CD14-positive monocyte (primary cell): Measurements from ENCODE around the gene SRSF8. TPM values are rescaled to one million over a fixed set of nuclear protein-coding genes. Genes with fewer than 3 reads are reported as not detected.

ENCODE experiments used
- DNase-seq, 3 donors: peaks; one replicate each; pipeline ENCODE4 v3.0.0-alpha.2; 2011 to 2022
- H2AFZ ChIP-seq: 2 replicates; pipeline ENCODE4 v1.6.0; 2012; ENCODE audit warnings: mild to moderate bottlenecking, low read depth, low read length, inconsistent platforms; ENCODE audit not compliant: insufficient read depth, poor library complexity, severe bottlenecking
- H3K27ac ChIP-seq, 2 donors: 1 replicate in 1 of 2; 2 replicates in 1 of 2; pipeline ENCODE4 v1.5.1; 2012 to 2013; ENCODE audit warnings: low read length in 2 of 2, control low read depth in 1 of 2, inconsistent platforms in 1 of 2, low read depth in 1 of 2, mild to moderate bottlenecking in 1 of 2
- H3K27me3 ChIP-seq, 2 donors: one replicate each; pipeline versions ENCODE4 v1.6.0 to v1.6.1; 2011 to 2013; ENCODE audit warnings: low read length in 2 of 2; ENCODE audit not compliant: control insufficient read depth in 2 of 2, insufficient read depth in 2 of 2
- H3K36me3 ChIP-seq, 2 donors: replicated peaks in 1 of 2; 1 replicate in 1 of 2; 2 replicates in 1 of 2; pipeline versions ENCODE4 v1.5.1 to v1.6.1; 2012 to 2013; ENCODE audit warnings: low read length in 2 of 2, control low read depth in 1 of 2, inconsistent platforms in 1 of 2, mild to moderate bottlenecking in 1 of 2; ENCODE audit not compliant: insufficient read depth in 2 of 2, control insufficient read depth in 1 of 2
- H3K4me1 ChIP-seq, 2 donors: 1 replicate in 1 of 2; 2 replicates in 1 of 2; pipeline versions ENCODE4 v1.5.1 to v1.6.1; 2012 to 2013; ENCODE audit warnings: low read length in 2 of 2, control low read depth in 1 of 2, inconsistent platforms in 1 of 2, mild to moderate bottlenecking in 1 of 2, moderate library complexity in 1 of 2; ENCODE audit not compliant: insufficient read depth in 2 of 2, control insufficient read depth in 1 of 2
- H3K4me2 ChIP-seq: replicated peaks from 2 replicates; pipeline ENCODE3; 2012; ENCODE audit warnings: low read length, moderate library complexity, mild to moderate bottlenecking; ENCODE audit not compliant: poor library complexity, severe bottlenecking; ENCODE audit errors: extremely low read depth
- H3K4me3 ChIP-seq, 3 experiments: fragments of 200-600 bp in 1 of 3; sonication (generic) in 1 of 3; replicated peaks in 1 of 3; 1 replicate in 2 of 3; 2 replicates in 1 of 3; pipeline ENCODE4 v1.5.1; 2011 to 2013; ENCODE audit warnings: low read length in 3 of 3, mild to moderate bottlenecking in 3 of 3, control low read depth in 2 of 3, low read depth in 2 of 3, inconsistent platforms in 1 of 3, moderate library complexity in 1 of 3
- H3K79me2 ChIP-seq: 2 replicates; pipeline ENCODE4 v1.6.0; 2012; ENCODE audit warnings: mild to moderate bottlenecking, control low read depth, inconsistent platforms, low read length, moderate library complexity; ENCODE audit not compliant: insufficient read depth
- H3K9ac ChIP-seq: 2 replicates; pipeline ENCODE4 v1.6.0; 2017; ENCODE audit warnings: low read length, mild to moderate bottlenecking; ENCODE audit not compliant: insufficient read depth, poor library complexity, severe bottlenecking
- H3K9me3 ChIP-seq, 2 donors: replicated peaks in 1 of 2; 1 replicate in 1 of 2; 2 replicates in 1 of 2; pipeline versions ENCODE4 v1.5.1 to v1.6.1; 2012 to 2013; ENCODE audit warnings: low read length in 2 of 2, control low read depth in 1 of 2; ENCODE audit not compliant: control insufficient read depth in 1 of 2, insufficient read depth in 1 of 2
- H4K20me1 ChIP-seq: 2 replicates; pipeline ENCODE4 v1.6.0; 2012; ENCODE audit warnings: mild to moderate bottlenecking, low read length, control low read depth, moderate library complexity; ENCODE audit not compliant: insufficient read depth
- H3K27ac Mint-ChIP-seq, 7 donors: one replicate each; pipeline ENCODE4 v1.8.0; 2020; ENCODE audit warnings: mild to moderate bottlenecking in 7 of 7, mixed read lengths in 7 of 7, moderate library complexity in 6 of 7, inconsistent platforms in 2 of 7
- H3K27me3 Mint-ChIP-seq, 3 donors: one replicate each; pipeline ENCODE4 v1.8.0; 2021 to 2022; ENCODE audit warnings: low read depth in 3 of 3, mild to moderate bottlenecking in 3 of 3, mixed read lengths in 3 of 3, moderate library complexity in 3 of 3, inconsistent platforms in 1 of 3
- H3K36me3 Mint-ChIP-seq, 2 donors: one replicate each; pipeline ENCODE4 v1.8.0; 2020; ENCODE audit warnings: mixed read lengths in 2 of 2, inconsistent platforms in 1 of 2, mild to moderate bottlenecking in 1 of 2
- H3K4me1 Mint-ChIP-seq: one replicate; pipeline ENCODE4 v1.8.0; 2020; ENCODE audit warnings: mild to moderate bottlenecking, mixed read lengths
- H3K4me3 Mint-ChIP-seq, 2 donors: one replicate each; pipeline ENCODE4 v1.8.0; 2020; ENCODE audit warnings: mild to moderate bottlenecking in 2 of 2, mixed read lengths in 2 of 2, moderate library complexity in 1 of 2
- H3K9me3 Mint-ChIP-seq, 7 donors: one replicate each; pipeline ENCODE4 v1.8.0; 2020 to 2022; ENCODE audit warnings: mixed read lengths in 7 of 7, mild to moderate bottlenecking in 6 of 7, moderate library complexity in 6 of 7, inconsistent platforms in 2 of 7
- WGBS: methylation state at CpG from one replicate; pipeline ENCODE4 v1.1.5; 2013; ENCODE audit warnings: missing lambda C conversion rate; ENCODE audit not compliant: insufficient coverage; 5-methylcytosine and 5-hydroxymethylcytosine counted together
- intact Hi-C, 2 donors: fragments of 100-400 bp; cut with micrococcal nuclease; formaldehyde crosslinking; loops; one replicate each; pipeline versions ENCODE4 v1.15.0 to v1.15.1; 2023
- polyA plus RNA-seq, 3 donors: library from polyadenylated mRNA; depleted of rRNA in 1 of 3; unstranded in 2 of 3; stranded (reverse) in 1 of 3; fragments of 300-500 nt in 2 of 3; fragments of >200 nt in 1 of 3; fragmentation: Illumina TruSeq in 2 of 3; gene quantifications; 1 replicate in 2 of 3; 2 replicates in 1 of 3; pipeline ENCODE4 v1.2.3, GENCODE V29; 2012 to 2021
- TF ChIP-seq, protein P1 (sequence below): fragments of 200-600 bp; IDR thresholded peaks from one replicate; pipeline ENCODE4 v1.8.0; 2022; ENCODE audit warnings: antibody characterized with exemption, mild to moderate bottlenecking

Gene SRSF8
- polyA plus RNA-seq, 3 donors = 9.3 to 24.9 (median 24.4) TPM

DNA sequence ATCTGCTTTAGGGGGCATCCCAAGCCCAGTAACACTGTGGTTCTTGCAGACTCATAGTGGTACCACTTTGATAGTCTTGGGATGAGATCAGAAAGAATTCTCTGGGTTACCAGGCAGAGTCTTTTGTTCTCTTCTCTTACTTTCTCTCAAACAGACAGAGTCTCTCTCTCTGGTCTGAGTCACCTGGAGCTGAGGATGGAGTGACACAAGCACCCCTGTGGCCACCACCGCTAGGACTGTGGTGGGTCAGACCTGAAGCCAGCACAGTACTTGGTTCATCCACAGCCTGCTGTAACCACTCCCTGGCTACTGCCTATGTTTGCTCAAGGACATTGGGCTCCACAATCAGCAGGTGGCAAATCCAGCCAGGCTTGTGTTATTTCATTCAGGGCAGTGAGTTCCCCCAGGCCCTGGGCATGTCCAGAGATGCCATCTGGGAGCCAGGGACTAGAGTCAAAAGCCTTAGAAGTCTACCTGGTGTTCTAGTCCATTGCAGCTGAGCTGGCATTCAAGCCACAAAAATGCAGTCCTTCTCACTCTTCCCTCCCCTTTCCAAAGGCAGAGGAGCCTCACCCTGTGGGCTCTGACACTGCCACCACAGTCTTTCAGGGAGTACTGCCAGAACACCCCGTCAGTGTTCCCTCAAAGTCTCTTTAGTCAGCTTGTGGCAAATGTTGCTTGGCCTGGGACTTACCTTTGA, 52.8 kb downstream of the SRSF8 start:
- H3K79me2 ChIP-seq = no peaks in the 10 kb centered on the region
- no peaks in the 10 kb centered on the region for H3K27me3 ChIP-seq
- no peaks in the 10 kb centered on the region for H3K9me3 ChIP-seq
- intact Hi-C loops = no loop called here
- Mint-ChIP-seq H3K9me3 (peaks cover 0 to 3% (median 2%) of the 10 kb centered on the region in 7 donors), H3K4me3 (no peak overlapping the region), H3K36me3 (no peaks in the 10 kb centered on the region), H3K27ac (no peak overlapping the region), H3K4me1 (no peaks in the 10 kb centered on the region), H3K27me3 (peaks cover 0 to 1% (median 0%) of the 10 kb centered on the region in 3 donors)
- no peaks in the 10 kb centered on the region for H3K4me1 ChIP-seq
- no peak overlapping the region for H3K4me2 ChIP-seq
- no peak overlapping the region for H3K9ac ChIP-seq
- no peak overlapping the region for H3K4me3 ChIP-seq
- 85% methylated on average over 2 of the region's 2 CpGs for WGBS
- no peak overlapping the region for H3K27ac ChIP-seq
- no peak overlapping the region for H2AFZ ChIP-seq
- no peaks in the 10 kb centered on the region for H4K20me1 ChIP-seq
- TF ChIP-seq, protein P1, sequence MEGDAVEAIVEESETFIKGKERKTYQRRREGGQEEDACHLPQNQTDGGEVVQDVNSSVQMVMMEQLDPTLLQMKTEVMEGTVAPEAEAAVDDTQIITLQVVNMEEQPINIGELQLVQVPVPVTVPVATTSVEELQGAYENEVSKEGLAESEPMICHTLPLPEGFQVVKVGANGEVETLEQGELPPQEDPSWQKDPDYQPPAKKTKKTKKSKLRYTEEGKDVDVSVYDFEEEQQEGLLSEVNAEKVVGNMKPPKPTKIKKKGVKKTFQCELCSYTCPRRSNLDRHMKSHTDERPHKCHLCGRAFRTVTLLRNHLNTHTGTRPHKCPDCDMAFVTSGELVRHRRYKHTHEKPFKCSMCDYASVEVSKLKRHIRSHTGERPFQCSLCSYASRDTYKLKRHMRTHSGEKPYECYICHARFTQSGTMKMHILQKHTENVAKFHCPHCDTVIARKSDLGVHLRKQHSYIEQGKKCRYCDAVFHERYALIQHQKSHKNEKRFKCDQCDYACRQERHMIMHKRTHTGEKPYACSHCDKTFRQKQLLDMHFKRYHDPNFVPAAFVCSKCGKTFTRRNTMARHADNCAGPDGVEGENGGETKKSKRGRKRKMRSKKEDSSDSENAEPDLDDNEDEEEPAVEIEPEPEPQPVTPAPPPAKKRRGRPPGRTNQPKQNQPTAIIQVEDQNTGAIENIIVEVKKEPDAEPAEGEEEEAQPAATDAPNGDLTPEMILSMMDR = no peak
- no peaks in the 10 kb centered on the region for H3K36me3 ChIP-seq
- DNase-seq = no peak

Other genes starting within 250 kb of the SRSF8 start
- 10 to 100 TPM; 27.5 to 43.8 (median 38.9) TPM for gene CWC15, start 93.4 kb upstream of the SRSF8 start, polyA plus RNA-seq
- gene KDM4D, start 93.2 kb upstream of the SRSF8 start, polyA plus RNA-seq = under 1 TPM in 2 of 3 donors, not detected in 1; 0.03 to 0.16 TPM
- not detected for gene KDM4E, start 41.7 kb upstream of the SRSF8 start, polyA plus RNA-seq
- gene KDM4F, start 17.5 kb upstream of the SRSF8 start, polyA plus RNA-seq = not detected
- 1 to 10 TPM; 1.3 to 3.4 (median 3.2) TPM for gene ENDOD1, start 22.9 kb downstream of the SRSF8 start, polyA plus RNA-seq
- gene SESN3, start 164.3 kb downstream of the SRSF8 start, polyA plus RNA-seq = 1 to 10 TPM; 1.1 to 7.4 (median 1.4) TPM